ENCODE results near the gene ARG1.
"Not testable (repeated sequence)": the region's sequence is repeated elsewhere in the genome, so short reads cannot be mapped to it uniquely, and the experiment has no call there.

The ARG1 gene

GRCh38 chr6:131572686-131573415 lies at the start of gene ARG1:
Gene ARG1 (plus strand): TSS chr6:131573226. CDS start chr6:131573283, 57 bp downstream.
- no peak for DNase-seq

- no peak for DNase-seq
Measured at GRCh38 chr6:131523988-131524673, 48.9 kb upstream of the ARG1 start.

GRCh38 chr6:131524695-131525336 lies 48.2 kb upstream of the ARG1 start:
- DNase-seq, result no peak

- not testable (repeated sequence) for DNase-seq
Measured at GRCh38 chr6:131530936-131531335, 42.1 kb upstream of the ARG1 start.

- DNase-seq, result not testable (repeated sequence)
Measured at GRCh38 chr6:131531681-131532080, 41.3 kb upstream of the ARG1 start.

GRCh38 chr6:131532580-131533039 lies 40.4 kb upstream of the ARG1 start:
- no peak for DNase-seq

GRCh38 chr6:131538615-131539014 lies 34.4 kb upstream of the ARG1 start:
- DNase-seq, result not testable (repeated sequence)

GRCh38 chr6:131545317-131545716 lies 27.7 kb upstream of the ARG1 start:
- no peak for DNase-seq

GRCh38 chr6:131547488-131547887 lies 25.5 kb upstream of the ARG1 start:
- DNase-seq, result no peak

GRCh38 chr6:131548441-131548840 lies 24.6 kb upstream of the ARG1 start:
- no peak for DNase-seq

GRCh38 chr6:131549811-131550210 lies 23.2 kb upstream of the ARG1 start:
- DNase-seq, result peak; percentile 27 to 70

GRCh38 chr6:131551902-131552301 lies 21.1 kb upstream of the ARG1 start:
- DNase-seq, result no peak

- no peak for DNase-seq
Measured at GRCh38 chr6:131552572-131552971, 20.5 kb upstream of the ARG1 start.

- no peak for DNase-seq
Measured at GRCh38 chr6:131555992-131556391, 17.0 kb upstream of the ARG1 start.

- DNase-seq, result no peak
Measured at GRCh38 chr6:131558922-131559321, 14.1 kb upstream of the ARG1 start.

GRCh38 chr6:131561925-131562707 lies 10.9 kb upstream of the ARG1 start:
- DNase-seq, result no peak

GRCh38 chr6:131565056-131565455 lies 8.0 kb upstream of the ARG1 start:
- DNase-seq, result peak; percentile 20 to 28

GRCh38 chr6:131568726-131569125 lies 4.3 kb upstream of the ARG1 start:
- peak; percentile 21 to 26 for DNase-seq

- no peak for DNase-seq
Measured at GRCh38 chr6:131574133-131574532, 1.1 kb downstream of the ARG1 start.

- no peak for DNase-seq
Measured at GRCh38 chr6:131574686-131575085, 1.7 kb downstream of the ARG1 start.

- DNase-seq, result no peak
Measured at GRCh38 chr6:131575834-131576478, 2.9 kb downstream of the ARG1 start.

- DNase-seq, result peak in 1 of 2 donors; percentile 5
Measured at GRCh38 chr6:131581523-131581922, 8.5 kb downstream of the ARG1 start.

All from inflammatory macrophage treated with lipopolysaccharide for 1 hour (primary cell).